Stimulated activated effector memory CD8-positive, alpha-beta T cell treated with anti-CD3 and anti-CD28 coated beads, Interleukin-12 subunit alpha, Interleukin-12 subunit beta, amount 100 ng/mL, for 72 hours (primary cell): Measurements from ENCODE around the gene XPC.

ENCODE experiments used
- ATAC-seq: fragments of 150-1000 bp; cut with Tn5 transposase; 2 replicates; pipeline ENCODE4 v1.10.0; 2021
- DNase-seq, 2 donors: peaks; one replicate each; pipeline ENCODE4 v3.0.0; 2021 to 2022; ENCODE audit warnings: low spot score in 2 of 2
- H3K27ac Mint-ChIP-seq: one replicate; pipeline ENCODE4 v1.8.0; 2022; ENCODE audit warnings: mild to moderate bottlenecking, mixed read lengths
- H3K36me3 Mint-ChIP-seq: one replicate; pipeline ENCODE4 v1.8.0; 2022; ENCODE audit warnings: mild to moderate bottlenecking, mixed read lengths
- H3K4me1 Mint-ChIP-seq: one replicate; pipeline ENCODE4 v1.8.0; 2022; ENCODE audit warnings: mixed read lengths
- H3K4me3 Mint-ChIP-seq: one replicate; pipeline ENCODE4 v1.8.0; 2022; ENCODE audit warnings: mild to moderate bottlenecking, mixed read lengths
- H3K9me3 Mint-ChIP-seq: one replicate; pipeline ENCODE4 v1.8.0; 2022; ENCODE audit warnings: mixed read lengths

The XPC gene

GRCh38 chr3:14194865-14195264 lies 16.5 kb upstream of the XPC start:
- Mint-ChIP-seq H3K9me3 (no peaks in the 10 kb centered on the region), H3K4me1 (peaks cover 38% of the 10 kb centered on the region), H3K4me3 (no peak overlapping the region), H3K36me3 (peaks cover 42% of the 10 kb centered on the region), H3K27ac (no peak overlapping the region)
- ATAC-seq (no peak), DNase-seq (no peak)

- no peak overlapping the region for H3K4me3 Mint-ChIP-seq
- peaks cover 60% of the 10 kb centered on the region for H3K4me1 Mint-ChIP-seq
- H3K27ac Mint-ChIP-seq, result no peak overlapping the region
- no peaks in the 10 kb centered on the region for H3K9me3 Mint-ChIP-seq
- DNase-seq, result no peak
- peaks cover 65% of the 10 kb centered on the region for H3K36me3 Mint-ChIP-seq
- no peak for ATAC-seq
Observed at GRCh38 chr3:14188041-14188754, 9.8 kb upstream of the XPC start.

GRCh38 chr3:14186854-14187458 lies 8.6 kb upstream of the XPC start:
- Mint-ChIP-seq H3K4me1 (peaks cover 54% of the 10 kb centered on the region), H3K36me3 (peaks cover 78% of the 10 kb centered on the region), H3K4me3 (no peak overlapping the region), H3K9me3 (no peaks in the 10 kb centered on the region), H3K27ac (no peak overlapping the region)
- ATAC-seq (no peak), DNase-seq (no peak)

GRCh38 chr3:14183015-14183577 lies 4.7 kb upstream of the XPC start:
- Mint-ChIP-seq H3K36me3 (peaks cover 88% of the 10 kb centered on the region), H3K4me1 (peaks cover 23% of the 10 kb centered on the region), H3K27ac (peak overlapping the region; percentile 37), H3K9me3 (no peaks in the 10 kb centered on the region), H3K4me3 (no peak overlapping the region)
- DNase-seq (no peak), ATAC-seq (no peak)

- H3K9me3 Mint-ChIP-seq, result no peaks in the 10 kb centered on the region
- H3K4me3 Mint-ChIP-seq, result no peak overlapping the region
- ATAC-seq, result no peak
- H3K27ac Mint-ChIP-seq, result no peak overlapping the region
- H3K4me1 Mint-ChIP-seq, result peaks cover 27% of the 10 kb centered on the region
- H3K36me3 Mint-ChIP-seq, result peaks cover 77% of the 10 kb centered on the region
- DNase-seq, result no peak
Observed at GRCh38 chr3:14181253-14181652, 2.9 kb upstream of the XPC start.

GRCh38 chr3:14179795-14180194 lies 1.4 kb upstream of the XPC start:
- Mint-ChIP-seq H3K36me3 (peaks cover 70% of the 10 kb centered on the region), H3K4me1 (peaks cover 42% of the 10 kb centered on the region), H3K9me3 (no peaks in the 10 kb centered on the region), H3K4me3 (peak overlapping the region; percentile 86), H3K27ac (peak overlapping the region; percentile 99)
- DNase-seq (no peak), ATAC-seq (no peak)

- H3K9me3 Mint-ChIP-seq, result no peaks in the 10 kb centered on the region
- peaks cover 63% of the 10 kb centered on the region for H3K36me3 Mint-ChIP-seq
- peak overlapping the region; percentile 86 for H3K4me3 Mint-ChIP-seq
- no peak for DNase-seq
- peaks cover 44% of the 10 kb centered on the region for H3K4me1 Mint-ChIP-seq
- no peak for ATAC-seq
- peak overlapping the region; percentile 99 for H3K27ac Mint-ChIP-seq
Observed at GRCh38 chr3:14179114-14179465, 689 bp upstream of the XPC start.

- Mint-ChIP-seq H3K36me3 (peaks cover 57% of the 10 kb centered on the region), H3K27ac (peak overlapping the region; percentile 99), H3K4me1 (peaks cover 47% of the 10 kb centered on the region), H3K4me3 (peak overlapping the region; percentile 86), H3K9me3 (no peaks in the 10 kb centered on the region)
- DNase-seq (no peak), ATAC-seq (peak; percentile 27)
Observed at GRCh38 chr3:14177580-14178246, 688 bp downstream of the XPC start.

GRCh38 chr3:14175383-14176037 lies 2.9 kb downstream of the XPC start:
- H3K9me3 Mint-ChIP-seq, result no peaks in the 10 kb centered on the region
- H3K4me1 Mint-ChIP-seq, result peaks cover 53% of the 10 kb centered on the region
- DNase-seq (peak in 1 of 2 donors; percentile 60), ATAC-seq (peak; percentile 49)
- H3K27ac Mint-ChIP-seq, result peak overlapping the region; percentile 24
- H3K4me3 Mint-ChIP-seq, result peak overlapping the region; percentile 37
- H3K36me3 Mint-ChIP-seq, result peaks cover 56% of the 10 kb centered on the region

- H3K27ac Mint-ChIP-seq, result no peak overlapping the region
- ATAC-seq (no peak), DNase-seq (no peak)
- H3K9me3 Mint-ChIP-seq, result no peaks in the 10 kb centered on the region
- peaks cover 59% of the 10 kb centered on the region for H3K4me1 Mint-ChIP-seq
- H3K36me3 Mint-ChIP-seq, result peaks cover 62% of the 10 kb centered on the region
- no peak overlapping the region for H3K4me3 Mint-ChIP-seq
Observed at GRCh38 chr3:14174483-14174882, 3.9 kb downstream of the XPC start.

- no peak overlapping the region for H3K4me3 Mint-ChIP-seq
- H3K4me1 Mint-ChIP-seq, result peaks cover 53% of the 10 kb centered on the region
- ATAC-seq (no peak), DNase-seq (no peak)
- peaks cover 69% of the 10 kb centered on the region for H3K36me3 Mint-ChIP-seq
- H3K9me3 Mint-ChIP-seq, result no peaks in the 10 kb centered on the region
- no peak overlapping the region for H3K27ac Mint-ChIP-seq
Observed at GRCh38 chr3:14172496-14172895, 5.9 kb downstream of the XPC start.

- DNase-seq, result no peak
- H3K27ac Mint-ChIP-seq, result peak overlapping the region; percentile 58
- peaks cover 85% of the 10 kb centered on the region for H3K36me3 Mint-ChIP-seq
- H3K4me1 Mint-ChIP-seq, result peaks cover 47% of the 10 kb centered on the region
- no peak overlapping the region for H3K4me3 Mint-ChIP-seq
- H3K9me3 Mint-ChIP-seq, result no peaks in the 10 kb centered on the region
- no peak for ATAC-seq
Observed at GRCh38 chr3:14170531-14171159, 7.8 kb downstream of the XPC start.

- peak overlapping the region; percentile 58 for H3K27ac Mint-ChIP-seq
- H3K9me3 Mint-ChIP-seq, result no peaks in the 10 kb centered on the region
- H3K4me1 Mint-ChIP-seq, result peaks cover 39% of the 10 kb centered on the region
- peaks cover 86% of the 10 kb centered on the region for H3K36me3 Mint-ChIP-seq
- DNase-seq (no peak), ATAC-seq (no peak)
- no peak overlapping the region for H3K4me3 Mint-ChIP-seq
Observed at GRCh38 chr3:14169871-14170270, 8.5 kb downstream of the XPC start.

- no peak overlapping the region for H3K4me3 Mint-ChIP-seq
- ATAC-seq, result no peak
- peaks cover 36% of the 10 kb centered on the region for H3K4me1 Mint-ChIP-seq
- peak overlapping the region; percentile 24 for H3K27ac Mint-ChIP-seq
- H3K36me3 Mint-ChIP-seq, result peaks cover 90% of the 10 kb centered on the region
- H3K9me3 Mint-ChIP-seq, result no peaks in the 10 kb centered on the region
- no peak for DNase-seq
Observed at GRCh38 chr3:14169435-14169834, 9.0 kb downstream of the XPC start.
